Mononuclear cell (primary cell): ENCODE data around the gene ALKBH2. TPM values are rescaled to one million over a fixed set of nuclear protein-coding genes. Genes with fewer than 3 reads are reported as not detected.

Source experiments
- total RNA-seq: library from RNA; depleted of rRNA; stranded (reverse); fragments of >200 nt; gene quantifications from one replicate; pipeline ENCODE4 v1.2.3, GENCODE V29; 2012

ALKBH2 gene
- total RNA-seq, 1 donor: 6.8 TPM

Other genes with a start within 250 kb of the ALKBH2 start
- 12.6 TPM for gene SSH1, start 235.9 kb downstream of the ALKBH2 start, total RNA-seq
- not detected for gene DAO, start 213.4 kb downstream of the ALKBH2 start, total RNA-seq
- not detected for gene SVOP, start 72.4 kb downstream of the ALKBH2 start, total RNA-seq
- 34.3 TPM for gene USP30, start 40.9 kb downstream of the ALKBH2 start, total RNA-seq
- gene UNG, start 4.1 kb upstream of the ALKBH2 start, total RNA-seq: 2.9 TPM
- gene ACACB, start 23.1 kb upstream of the ALKBH2 start, total RNA-seq: 6.4 TPM
- not detected for gene FOXN4, start 215.8 kb upstream of the ALKBH2 start, total RNA-seq